Ramos (cell line): Measurements from ENCODE around the gene CACNA1I.
"Not testable (repeated sequence)": the region's sequence is repeated elsewhere in the genome, so short reads cannot be mapped to it uniquely, and the experiment has no call there.

Source experiments
- in situ Hi-C: fragments of 300-500 bp; cut with MboI; formaldehyde crosslinking; loops from one replicate; pipeline ENCODE4 v1.14.3; 2022; ENCODE audit warnings: low sequenced_read_pairs; ENCODE audit not compliant: unreplicated experiment

CACNA1I gene

DNA sequence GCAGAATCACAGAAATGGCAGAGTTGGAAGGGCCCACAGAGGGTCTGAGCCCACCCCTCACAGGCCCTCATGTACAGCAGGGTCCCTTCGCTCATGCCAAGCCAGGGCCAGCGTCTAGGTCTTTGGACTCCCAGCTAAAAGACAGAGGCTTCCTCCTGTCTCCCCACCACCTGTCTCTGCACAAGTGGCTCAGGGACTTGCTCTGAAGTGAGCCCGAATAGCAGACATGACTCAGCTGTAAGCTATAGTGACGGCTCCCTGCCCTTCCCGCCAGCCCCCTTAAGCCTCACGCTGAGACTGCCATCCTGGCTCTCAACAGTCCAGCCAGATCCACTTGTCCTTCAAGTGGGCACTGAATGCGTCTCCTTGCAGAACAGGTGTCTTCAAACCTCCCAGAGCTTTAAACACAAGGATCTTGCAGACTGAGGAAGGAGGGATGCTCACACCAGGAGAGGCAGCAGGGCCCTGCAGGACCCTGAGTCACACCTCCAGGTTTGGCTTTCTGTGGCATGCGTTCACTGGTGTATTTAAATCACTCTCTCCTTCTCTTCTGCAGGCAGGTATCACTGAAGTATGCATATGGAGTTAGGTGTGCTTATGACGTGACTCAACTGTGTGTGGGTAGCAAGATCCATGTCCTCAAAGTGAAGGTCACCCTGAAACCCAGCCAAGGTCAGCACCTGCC, 154.9 kb downstream of the CACNA1I start:
- in situ Hi-C loops: no loop called here

DNA sequence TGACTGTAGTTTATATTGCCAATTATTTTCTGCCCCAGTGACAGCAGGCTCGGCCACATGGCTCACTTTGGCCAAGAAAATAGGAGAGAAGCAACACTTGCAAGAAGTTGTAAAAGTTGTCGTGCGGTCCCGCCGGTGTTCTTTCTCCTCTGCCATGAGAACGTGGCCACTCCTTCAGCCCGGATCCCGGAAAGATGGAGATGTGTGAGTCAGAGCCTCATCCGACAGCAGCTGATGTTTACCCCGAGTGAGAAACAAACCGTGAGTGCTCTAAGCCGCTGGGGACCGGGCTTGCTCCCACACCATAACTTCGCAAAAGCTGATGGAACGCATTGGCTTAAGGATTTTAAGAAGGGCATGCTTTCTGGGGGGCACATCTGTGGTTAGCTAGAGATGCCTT, 157.0 kb downstream of the CACNA1I start:
- in situ Hi-C loops: no loop called here

DNA sequence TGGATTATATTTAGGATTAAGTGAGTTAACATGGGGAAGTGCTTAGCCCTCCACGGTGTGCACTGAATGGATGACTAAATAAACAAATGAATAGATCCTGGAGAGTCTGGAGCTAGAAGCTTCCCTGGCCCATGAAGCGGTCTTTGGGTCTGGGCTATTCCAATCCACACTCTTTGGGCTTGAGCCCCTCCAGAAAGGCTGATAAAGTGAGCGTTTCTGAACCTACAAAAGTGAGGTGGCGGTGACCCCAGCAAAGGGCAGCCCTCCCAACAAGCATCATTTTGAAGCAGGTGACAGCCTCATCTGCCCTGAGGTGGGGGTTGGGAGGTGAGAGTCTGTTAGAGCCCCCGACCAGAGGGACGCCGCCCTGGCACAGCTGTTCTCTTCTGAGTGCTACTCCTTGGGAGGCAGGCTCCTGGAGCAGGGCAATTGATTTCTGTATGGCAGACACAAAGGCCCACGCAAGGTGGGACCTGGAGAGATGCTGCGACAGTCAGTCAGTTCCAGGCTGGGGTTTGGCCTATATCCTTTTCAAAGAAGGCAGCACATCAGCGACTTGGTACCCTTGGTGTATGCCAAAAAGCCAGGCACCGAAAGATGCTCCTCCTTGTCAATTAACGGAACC, 157.8 kb downstream of the CACNA1I start:
- in situ Hi-C loops: no loop called here

DNA sequence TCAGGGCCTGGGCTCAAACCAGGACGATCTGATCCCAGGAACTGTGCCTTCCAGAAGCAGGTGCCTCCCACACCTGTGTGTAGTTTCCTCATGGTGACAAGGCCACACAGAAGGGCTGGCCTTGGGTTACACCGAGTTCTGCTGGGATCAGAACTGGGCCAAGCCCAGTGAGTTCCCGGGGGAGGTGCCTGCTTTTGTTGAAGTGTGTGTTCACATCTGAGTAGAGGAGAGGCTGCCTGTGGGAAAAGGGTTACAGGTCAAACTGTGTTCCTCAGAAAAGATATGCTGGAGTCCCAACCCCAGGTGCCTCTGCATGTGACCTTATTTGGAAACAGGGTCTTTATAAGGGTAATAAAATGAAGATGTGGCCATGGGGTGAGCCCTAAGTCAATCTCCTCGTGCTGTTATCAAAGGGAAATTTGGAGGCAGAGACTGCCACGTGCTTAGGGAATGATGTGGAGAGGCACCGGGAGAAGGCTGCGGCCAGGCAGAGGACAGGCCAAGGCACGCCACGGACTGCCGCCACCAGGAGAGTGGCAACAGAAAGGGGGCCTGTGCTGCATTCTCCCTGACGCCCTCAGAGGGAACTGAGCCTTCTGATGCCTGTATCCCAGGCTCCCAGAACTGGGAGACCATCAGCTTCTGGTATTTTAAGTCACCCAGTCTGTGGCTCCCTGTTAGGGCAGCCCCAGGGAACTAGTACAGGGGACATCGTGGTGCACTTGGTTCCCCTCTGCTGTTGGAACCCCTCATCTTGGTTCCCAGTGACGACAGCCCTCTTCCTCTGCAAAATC, 158.8 kb downstream of the CACNA1I start:
- in situ Hi-C loops: no loop called here

DNA sequence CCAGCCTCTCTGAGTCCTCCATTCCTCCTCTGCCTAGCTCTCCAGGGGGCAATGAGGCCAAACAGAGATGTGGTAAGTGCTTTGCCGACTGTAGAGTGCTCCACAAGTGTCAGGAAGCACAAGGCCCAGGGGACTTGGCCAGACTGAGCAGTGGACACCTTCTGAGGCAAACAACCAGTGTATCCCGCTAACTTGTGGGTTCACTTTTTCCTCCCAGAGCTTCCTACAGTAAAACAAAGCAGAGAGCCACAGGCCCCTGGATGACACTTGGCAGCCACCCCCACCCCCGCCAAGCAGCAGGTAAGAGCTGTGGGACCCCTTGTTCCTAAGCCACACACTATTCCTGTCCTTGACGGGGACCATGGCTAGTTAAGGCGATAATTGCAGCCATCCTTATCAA, 160.9 kb downstream of the CACNA1I start:
- in situ Hi-C loops: no loop called here

DNA sequence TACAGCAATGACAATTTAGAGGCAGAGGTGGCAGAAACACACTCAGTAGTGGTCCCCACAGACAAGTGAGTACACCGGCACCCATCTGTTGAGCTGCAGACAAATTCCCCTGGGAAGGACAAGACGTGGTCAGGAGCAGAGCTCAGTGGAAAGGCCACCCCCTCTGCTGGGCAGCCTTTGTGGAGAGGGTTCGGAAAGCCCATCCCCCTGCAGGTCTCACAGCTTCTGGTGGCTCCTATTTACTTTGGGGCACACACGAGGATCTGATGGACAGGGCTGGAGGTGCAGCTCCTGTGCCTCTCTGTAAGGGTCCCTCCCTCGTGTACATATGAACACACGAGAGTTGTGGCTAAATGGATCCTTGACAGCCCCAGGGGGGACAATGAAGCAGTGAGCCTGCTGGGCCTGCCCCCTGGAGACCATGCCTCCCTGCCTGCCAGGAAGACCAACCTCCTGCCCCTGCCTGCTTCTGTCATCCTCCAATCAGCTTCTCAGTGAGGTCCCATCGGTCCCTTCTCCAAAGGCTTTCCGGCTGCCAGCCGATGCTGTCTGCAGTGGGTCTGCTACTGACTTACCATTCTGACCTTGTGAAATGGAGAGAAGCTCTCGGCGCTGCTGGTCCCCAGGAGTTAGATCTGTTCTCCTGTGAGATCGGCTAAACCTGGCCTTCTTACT, 161.5 kb downstream of the CACNA1I start:
- in situ Hi-C loops: no loop called here

DNA sequence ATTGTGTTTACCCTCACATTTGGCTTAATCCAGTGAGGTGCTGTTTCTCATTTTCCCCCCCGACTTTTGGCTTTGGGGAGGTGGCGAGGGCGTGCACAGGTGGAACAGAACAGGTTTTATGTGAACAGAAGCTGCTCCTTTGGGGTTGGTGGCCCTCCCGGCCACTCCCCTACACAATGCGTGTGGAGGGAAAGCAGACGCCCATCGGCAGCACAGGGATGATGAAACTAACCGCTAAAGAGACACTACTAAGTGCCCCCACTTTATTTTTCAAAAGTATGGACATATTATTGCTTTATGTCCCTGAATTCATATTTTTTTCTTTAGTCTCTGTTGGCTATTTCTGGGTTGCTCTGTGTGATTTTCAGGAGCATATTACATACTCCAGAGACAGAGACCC, 162.1 kb downstream of the CACNA1I start:
- in situ Hi-C loops: no loop called here

DNA sequence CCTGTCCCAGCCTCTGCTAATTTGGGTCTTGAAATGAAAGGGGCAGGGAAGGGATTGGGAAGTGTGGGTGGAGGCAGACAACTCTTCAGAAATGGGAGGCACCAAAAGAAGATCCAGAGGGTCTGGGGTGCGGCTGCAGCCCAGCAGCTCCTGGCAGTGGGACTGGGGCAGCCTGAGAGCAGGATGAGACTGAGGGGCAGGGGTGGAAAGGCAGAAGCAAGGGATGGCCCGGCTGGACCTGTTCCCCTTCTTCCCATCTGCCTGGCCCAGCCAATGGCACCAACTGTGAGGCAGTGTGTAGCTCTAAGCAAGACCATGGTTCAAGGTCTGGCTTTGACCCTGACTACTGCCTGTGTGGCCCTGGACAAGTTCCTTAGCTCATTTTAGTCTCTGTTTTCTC, 162.6 kb downstream of the CACNA1I start:
- in situ Hi-C loops: no loop called here

DNA sequence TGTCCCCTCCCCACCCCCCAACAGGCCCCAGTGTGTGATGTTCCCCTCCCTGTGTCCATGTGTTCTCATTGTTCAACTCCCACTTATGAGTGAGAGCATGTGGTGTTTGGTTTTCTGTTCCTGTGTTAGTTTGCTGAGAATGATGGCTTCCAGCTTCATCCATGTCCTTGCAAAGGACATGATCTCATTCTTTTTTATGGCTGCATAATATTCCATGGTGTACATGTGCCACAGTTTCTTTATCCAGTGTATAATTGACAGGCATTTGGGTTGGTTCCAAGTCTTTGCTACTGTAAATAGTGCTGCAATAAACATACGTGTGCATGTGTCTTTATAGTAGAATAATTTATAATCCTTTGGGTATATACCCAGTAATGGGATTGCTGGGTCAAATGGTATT, 163.5 kb downstream of the CACNA1I start:
- in situ Hi-C loops: not testable (repeated sequence)

DNA sequence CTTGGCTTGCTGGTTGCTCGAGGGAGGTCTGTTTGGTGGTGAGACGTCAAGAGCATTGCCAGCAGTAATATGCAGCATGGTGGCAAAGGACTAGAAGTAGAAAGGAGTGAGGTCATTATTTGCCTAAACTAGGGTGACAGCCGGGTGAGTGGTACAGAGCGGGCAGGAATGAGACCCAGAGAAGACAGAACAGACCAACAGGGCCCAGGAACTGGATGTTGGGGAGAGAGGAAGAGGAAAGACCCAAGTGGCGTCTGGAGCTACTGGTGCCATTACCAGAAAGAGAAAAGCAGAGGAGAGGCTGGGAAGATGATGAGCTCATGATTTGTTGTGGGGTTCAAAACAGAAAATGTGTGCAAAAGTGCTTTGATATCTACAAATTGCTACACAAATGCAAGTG, 164.3 kb downstream of the CACNA1I start:
- in situ Hi-C loops: no loop called here

DNA sequence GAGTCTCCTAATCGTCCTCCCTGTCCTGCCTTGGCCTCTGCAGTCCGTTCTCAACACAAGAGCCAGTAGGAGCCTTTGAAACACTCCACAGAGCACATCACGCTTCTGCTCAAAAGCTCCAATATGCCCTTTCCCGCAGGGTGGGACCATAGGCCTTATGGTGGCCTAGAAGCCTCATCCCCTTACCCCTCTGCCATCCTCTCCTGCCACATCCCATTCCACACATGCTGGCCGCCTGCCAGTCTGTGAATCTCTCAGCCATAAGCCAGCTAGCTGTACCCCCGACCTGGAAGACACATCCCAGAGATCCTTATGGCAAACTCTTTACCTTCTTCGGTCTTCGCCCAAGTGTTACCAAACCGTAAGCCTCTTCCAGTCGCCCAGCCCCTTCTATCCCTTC, 165.2 kb downstream of the CACNA1I start:
- in situ Hi-C loops: no loop called here

DNA sequence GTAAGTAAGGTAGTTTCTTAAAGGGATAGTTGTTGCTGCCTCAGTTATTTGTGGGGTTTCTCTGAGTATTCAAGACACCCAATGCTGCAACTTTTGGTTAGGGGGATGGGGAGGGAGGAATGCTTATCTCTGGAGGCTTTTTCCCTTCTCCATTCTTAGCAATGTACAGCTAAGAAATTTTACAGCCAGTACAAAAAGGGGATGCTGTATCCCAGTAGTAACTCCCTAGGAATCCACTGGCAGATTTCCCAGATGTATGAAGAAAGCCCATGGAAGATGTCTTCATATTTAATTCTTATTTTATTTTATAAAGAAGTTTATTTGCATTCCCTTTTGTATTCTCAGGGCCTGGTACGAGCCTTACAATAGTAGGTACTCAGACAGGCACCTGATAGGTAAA, 168.2 kb downstream of the CACNA1I start:
- in situ Hi-C loops: no loop called here
